ENCODE data around the gene GMEB2. TPM values are rescaled to one million over a fixed set of nuclear protein-coding genes. Genes with fewer than 3 reads are reported as not detected.

GMEB2 gene
- total RNA-seq, 1 experiment from 2014 or later: 14.3 TPM

GRCh38 chr20:63627129-63627750, 339 bp upstream of the GMEB2 start:
- Histone ChIP-seq H2BK15ac (ENCODE audit: low read depth, low read length) (no peak overlapping the region; the same call in 1 of the 2 replicates), H3K9me3 (ENCODE audit: control insufficient read depth, low read depth, low read length) (no peaks in the 10 kb centered on the region), H2AK5ac (ENCODE audit: insufficient read length, low read length) (no peak overlapping the region), H2BK20ac (ENCODE audit: low read depth, low read length, poor library complexity, severe bottlenecking) (no peak overlapping the region), H4K5ac (ENCODE audit: insufficient read length, low read depth, low read length) (no peak overlapping the region), H2BK120ac (ENCODE audit: low read depth, low read length, poor library complexity, severe bottlenecking) (no peak overlapping the region), H3K18ac (ENCODE audit: insufficient read length, low read depth, low read length) (peak overlapping the region; percentile 63), H4K8ac (replicated peaks; ENCODE audit: insufficient read length, low read depth, low read length) (no peak overlapping the region), H3K23me2 (ENCODE audit: insufficient read length, low read depth, low read length, poor library complexity, severe bottlenecking) (peaks cover 10% of the 10 kb centered on the region), H3K79me2 (ENCODE audit: insufficient read depth, low read length) (peaks cover 3% of the 10 kb centered on the region; the same call in 1 of the 2 replicates), H3K4me2 (ENCODE audit: insufficient read depth, insufficient read length, low read length) (peak overlapping the region; percentile 95), H3K14ac (ENCODE audit: insufficient read depth, low read length) (peak overlapping the region; percentile 93), H3K27ac (ENCODE audit: insufficient read length, low read depth, low read length) (no peak overlapping the region), H3T11ph (ENCODE audit: low read length) (no peak overlapping the region), H4K20me1 (ENCODE audit: control insufficient read depth, insufficient read depth, insufficient read length) (no peaks in the 10 kb centered on the region), H3K4ac (ENCODE audit: low read depth, low read length) (no peak overlapping the region), H3K56ac (ENCODE audit: insufficient read length, low read depth, low read length) (no peak overlapping the region), H3K27me3 (ENCODE audit: insufficient read depth, low read length) (no peaks in the 10 kb centered on the region), H3K4me1 (ENCODE audit: insufficient read depth, low read length) (no peaks in the 10 kb centered on the region; the same call in 1 of the 2 replicates), H2BK12ac (ENCODE audit: insufficient read length, low read depth, low read length) (no peak overlapping the region), H2AFZ (ENCODE audit: low read length) (no peak overlapping the region), H3K23ac (ENCODE audit: insufficient read length, low read depth, low read length) (no peak overlapping the region), H3K9ac (ENCODE audit: extremely low read depth, insufficient read length, low read length) (peak overlapping the region; percentile 74), H3K79me1 (ENCODE audit: insufficient read depth, low read depth, low read length, poor library complexity, severe bottlenecking) (no peaks in the 10 kb centered on the region), H4K91ac (ENCODE audit: insufficient read length, low read depth, low read length) (no peak overlapping the region), H2BK5ac (ENCODE audit: insufficient read length, low read length) (peak overlapping the region; percentile 50)
- peaks cover 3% of the 10 kb centered on the region; the same call in 1 of the 2 replicates for H3K27me3 Mint-ChIP-seq (ENCODE audit: low read depth)
- peaks cover 18 to 21% of the 10 kb centered on the region in 2 experiments for H3K4me1 Mint-ChIP-seq
- H3K36me3 Mint-ChIP-seq (ENCODE audit: insufficient read depth in 1 of 3, low read depth in 3 of 3): peaks cover 0 to 3% (median 0%) of the 10 kb centered on the region in 3 experiments; a peak in 4 of 7 replicates
- no peaks in the 10 kb centered on the region for H3K9me3 Mint-ChIP-seq
- TF ChIP-seq, protein P1, sequence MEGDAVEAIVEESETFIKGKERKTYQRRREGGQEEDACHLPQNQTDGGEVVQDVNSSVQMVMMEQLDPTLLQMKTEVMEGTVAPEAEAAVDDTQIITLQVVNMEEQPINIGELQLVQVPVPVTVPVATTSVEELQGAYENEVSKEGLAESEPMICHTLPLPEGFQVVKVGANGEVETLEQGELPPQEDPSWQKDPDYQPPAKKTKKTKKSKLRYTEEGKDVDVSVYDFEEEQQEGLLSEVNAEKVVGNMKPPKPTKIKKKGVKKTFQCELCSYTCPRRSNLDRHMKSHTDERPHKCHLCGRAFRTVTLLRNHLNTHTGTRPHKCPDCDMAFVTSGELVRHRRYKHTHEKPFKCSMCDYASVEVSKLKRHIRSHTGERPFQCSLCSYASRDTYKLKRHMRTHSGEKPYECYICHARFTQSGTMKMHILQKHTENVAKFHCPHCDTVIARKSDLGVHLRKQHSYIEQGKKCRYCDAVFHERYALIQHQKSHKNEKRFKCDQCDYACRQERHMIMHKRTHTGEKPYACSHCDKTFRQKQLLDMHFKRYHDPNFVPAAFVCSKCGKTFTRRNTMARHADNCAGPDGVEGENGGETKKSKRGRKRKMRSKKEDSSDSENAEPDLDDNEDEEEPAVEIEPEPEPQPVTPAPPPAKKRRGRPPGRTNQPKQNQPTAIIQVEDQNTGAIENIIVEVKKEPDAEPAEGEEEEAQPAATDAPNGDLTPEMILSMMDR (conservative IDR thresholded peaks at IDR 0.05): no peak
- WGBS (ENCODE audit: extremely low coverage, insufficient read length, low lambda C conversion rate): no CpG with 5 or more reads among the region's 68 CpGs
- no peak overlapping the region for H3K27ac Mint-ChIP-seq
- peak overlapping the region; percentile 67 to 81 for H3K4me3 Mint-ChIP-seq
- peak; percentile 91 for DNase-seq
